Measurements from ENCODE around the gene L3MBTL4.

The L3MBTL4 gene

GRCh38 chr18:5984245-5984644 lies 430.5 kb downstream of the L3MBTL4 start:
- no peak for DNase-seq (ENCODE audit: low read depth)

- DNase-seq (ENCODE audit: low read depth): no peak
Observed at GRCh38 chr18:5983488-5983887, 431.2 kb downstream of the L3MBTL4 start.

GRCh38 chr18:5982332-5982731 lies 432.4 kb downstream of the L3MBTL4 start:
- no peak for DNase-seq (ENCODE audit: low read depth)

GRCh38 chr18:5980721-5981120 lies 434.0 kb downstream of the L3MBTL4 start:
- DNase-seq (ENCODE audit: low read depth): no peak

- no peak for DNase-seq (ENCODE audit: low read depth)
Observed at GRCh38 chr18:5979971-5980457, 434.7 kb downstream of the L3MBTL4 start.

GRCh38 chr18:5979176-5979888 lies 435.4 kb downstream of the L3MBTL4 start:
- DNase-seq (ENCODE audit: low read depth): no peak

- DNase-seq (ENCODE audit: low read depth): no peak
Observed at GRCh38 chr18:5977022-5977421, 437.7 kb downstream of the L3MBTL4 start.

- no peak for DNase-seq (ENCODE audit: low read depth)
Observed at GRCh38 chr18:5975111-5976002, 439.4 kb downstream of the L3MBTL4 start.

- no peak for DNase-seq (ENCODE audit: low read depth)
Observed at GRCh38 chr18:5974696-5975095, 440.0 kb downstream of the L3MBTL4 start.

- DNase-seq (ENCODE audit: low read depth): no peak
Observed at GRCh38 chr18:5973099-5973498, 441.6 kb downstream of the L3MBTL4 start.

- no peak for DNase-seq (ENCODE audit: low read depth)
Observed at GRCh38 chr18:5972298-5972697, 442.4 kb downstream of the L3MBTL4 start.

- DNase-seq (ENCODE audit: low read depth): no peak
Observed at GRCh38 chr18:5969989-5970403, 444.7 kb downstream of the L3MBTL4 start.

- no peak for DNase-seq (ENCODE audit: low read depth)
Observed at GRCh38 chr18:5969355-5969988, 445.2 kb downstream of the L3MBTL4 start.

GRCh38 chr18:5967666-5968065 lies 447.0 kb downstream of the L3MBTL4 start:
- no peak for DNase-seq (ENCODE audit: low read depth)

- DNase-seq (ENCODE audit: low read depth): no peak
Observed at GRCh38 chr18:5967007-5967406, 447.7 kb downstream of the L3MBTL4 start.

- DNase-seq (ENCODE audit: low read depth): no peak
Observed at GRCh38 chr18:5966514-5966913, 448.2 kb downstream of the L3MBTL4 start.

- DNase-seq (ENCODE audit: low read depth): no peak
Observed at GRCh38 chr18:5964996-5965395, 449.7 kb downstream of the L3MBTL4 start.

GRCh38 chr18:5964596-5964995 lies 450.1 kb downstream of the L3MBTL4 start:
- DNase-seq (ENCODE audit: low read depth): no peak

- DNase-seq (ENCODE audit: low read depth): no peak
Observed at GRCh38 chr18:5964108-5964507, 450.6 kb downstream of the L3MBTL4 start.

- DNase-seq (ENCODE audit: low read depth): no peak
Observed at GRCh38 chr18:5963267-5963666, 451.4 kb downstream of the L3MBTL4 start.

- no peak for DNase-seq (ENCODE audit: low read depth)
Observed at GRCh38 chr18:5962362-5962761, 452.3 kb downstream of the L3MBTL4 start.

GRCh38 chr18:5961828-5962150 lies 452.9 kb downstream of the L3MBTL4 start:
- no peak for DNase-seq (ENCODE audit: low read depth)

Measured in T-helper 22 cell (primary cell).